Measurements from ENCODE around the gene MRPS15.
"Not testable (repeated sequence)": the region's sequence is repeated elsewhere in the genome, so short reads cannot be mapped to it uniquely, and the experiment has no call there.

The MRPS15 gene

DNA sequence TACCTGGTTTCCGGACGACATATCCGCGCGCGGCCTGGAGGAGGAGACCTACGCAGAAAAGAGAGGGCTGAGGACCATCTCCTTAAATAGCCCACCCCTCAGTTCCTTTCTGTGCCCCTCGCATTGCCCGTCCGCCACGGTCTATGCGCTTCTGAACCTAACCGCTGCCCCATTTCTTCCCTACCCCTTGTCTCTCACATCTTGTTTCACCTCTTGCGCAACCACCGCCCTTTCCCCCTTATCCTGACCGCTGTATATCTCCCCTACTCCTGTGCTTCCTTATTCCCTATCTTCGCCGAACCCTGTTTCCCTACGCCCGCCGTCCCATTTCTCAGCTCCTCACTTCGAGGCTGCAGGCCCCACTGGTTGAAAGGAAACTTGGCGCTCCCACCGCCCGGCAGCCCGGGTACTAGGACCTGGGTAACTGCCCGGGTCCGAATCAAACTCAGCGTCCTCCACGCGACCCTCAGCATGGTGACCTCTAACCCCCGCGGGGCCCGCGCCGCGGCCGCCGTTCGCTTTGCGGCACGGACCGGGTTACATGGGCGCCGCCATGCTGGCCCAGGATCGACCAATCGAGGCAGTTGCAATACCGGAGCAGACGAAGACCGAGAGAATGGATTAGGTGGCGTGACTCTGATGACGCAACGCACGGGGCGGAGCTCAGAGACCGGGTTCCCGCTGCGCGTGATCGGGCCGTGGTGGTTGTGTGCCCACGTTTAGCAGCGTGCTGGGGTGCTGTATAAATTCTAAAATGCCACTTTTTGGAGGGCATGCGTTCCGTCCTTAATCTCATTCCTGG lies at the start of gene MRPS15:
Gene MRPS15, minus strand, starts transcription at position 582 of the 802 bp plus-strand sequence. Its CDS starts 109 bp downstream, at position 473.
- Histone ChIP-seq H3K36me3 (ENCODE audit: insufficient read depth, low read depth, low read length) (peaks cover 35% of the 10 kb centered on the region), H3K27me3 (ENCODE audit: insufficient read depth, low read length) (peaks cover 40% of the 10 kb centered on the region)

DNA sequence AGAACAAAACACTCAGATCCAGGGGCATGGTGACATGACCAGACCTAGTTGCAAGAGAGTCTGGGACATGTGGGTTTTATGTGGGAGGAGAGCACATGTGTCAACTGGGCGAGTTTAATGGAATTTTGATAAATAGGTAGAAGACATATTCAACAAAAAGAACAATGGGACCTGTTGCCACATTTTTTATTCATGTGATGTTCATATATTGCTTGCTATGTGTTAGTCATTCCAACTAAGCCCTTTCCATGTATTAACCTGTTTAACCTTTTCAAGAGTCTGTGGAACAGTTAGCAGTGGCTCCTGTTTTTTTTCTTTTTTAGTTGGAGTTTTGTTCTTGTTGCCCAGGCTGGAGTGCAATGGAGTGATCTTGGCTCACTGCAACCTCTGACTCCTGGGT lies 48.7 kb upstream of the MRPS15 start:
- no peaks in the 10 kb centered on the region for H3K4me1 ChIP-seq (ENCODE audit: insufficient read depth, low read length)
- H3K36me3 ChIP-seq (ENCODE audit: insufficient read depth, low read depth, low read length), result no peaks in the 10 kb centered on the region
- H3K9me3 ChIP-seq (ENCODE audit: insufficient read depth, low read depth, low read length), result no peaks in the 10 kb centered on the region
- H3K27ac ChIP-seq (ENCODE audit: low read length), result no peak overlapping the region
- no peaks in the 10 kb centered on the region for H3K27me3 ChIP-seq (ENCODE audit: insufficient read depth, low read length)
- H3K4me3 ChIP-seq (ENCODE audit: low read length), result no peak overlapping the region
- H3K9ac ChIP-seq (ENCODE audit: low read depth, low read length), result no peak overlapping the region

More for the DNA sequence above, at the start of gene MRPS15:
- peak within 1 kb of the TSS; percentile 90 for H3K4me3 ChIP-seq (ENCODE audit: low read length)
- peak within 1 kb of the TSS; percentile 92 for H3K27ac ChIP-seq (ENCODE audit: low read length)
- H3K4me1 ChIP-seq (ENCODE audit: insufficient read depth, low read length), result peaks cover 11% of the 10 kb centered on the region; the same call in 1 of the 2 replicates
- H3K9me3 ChIP-seq (ENCODE audit: insufficient read depth, low read depth, low read length), result no peaks in the 10 kb centered on the region
- H3K9ac ChIP-seq (ENCODE audit: low read depth, low read length), result peak within 1 kb of the TSS; percentile 96

DNA sequence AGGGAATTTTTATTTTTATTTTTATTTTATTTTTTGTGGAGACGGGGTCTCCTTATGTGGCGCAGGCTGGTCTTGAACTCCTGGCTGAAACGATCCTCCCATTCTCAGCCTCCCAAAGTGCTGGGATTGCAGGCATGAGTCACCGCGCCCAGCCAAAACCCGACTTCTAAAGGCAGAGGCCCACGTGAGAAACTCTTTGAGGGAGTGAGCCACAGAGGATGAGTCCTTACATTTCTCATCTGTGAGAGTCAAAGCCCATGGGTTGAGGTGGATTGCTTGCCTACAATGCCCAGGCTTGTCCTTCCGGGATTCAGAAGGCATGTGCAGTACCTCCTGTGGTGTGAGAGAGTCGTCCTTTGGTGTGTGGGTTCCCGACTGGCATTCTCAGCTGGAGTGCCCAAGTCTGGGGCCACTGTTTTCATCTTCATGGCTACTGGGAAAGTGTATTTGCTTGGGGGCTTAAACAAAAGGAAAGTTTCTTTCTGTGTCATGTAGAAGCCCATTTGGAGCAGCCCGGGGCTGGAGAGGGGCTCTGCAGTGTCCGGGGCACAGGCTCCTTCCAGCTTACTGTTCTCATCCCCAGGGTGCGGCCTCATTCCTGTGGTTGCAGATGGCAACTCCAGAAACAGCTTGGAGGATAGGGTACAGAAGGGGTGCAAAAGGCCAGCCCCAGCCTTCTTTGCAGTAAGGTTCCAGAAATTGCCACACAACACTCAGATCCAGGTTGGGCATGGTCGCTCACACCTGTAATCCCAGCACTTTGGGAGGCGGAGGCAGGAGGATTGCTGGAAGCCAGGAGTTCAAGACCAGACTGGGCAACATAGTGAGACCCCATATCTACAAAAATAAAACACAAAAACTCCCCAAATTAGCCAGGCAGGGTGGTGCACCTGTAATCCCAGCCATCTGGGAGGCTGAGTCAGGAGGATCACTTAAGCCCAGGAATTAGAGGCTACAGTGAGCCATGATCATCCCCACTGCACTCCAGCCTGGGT lies 47.9 kb upstream of the MRPS15 start:
- Histone ChIP-seq H3K9me3 (ENCODE audit: insufficient read depth, low read depth, low read length) (no peaks in the 10 kb centered on the region), H3K4me3 (ENCODE audit: low read length) (no peak overlapping the region), H3K27me3 (ENCODE audit: insufficient read depth, low read length) (no peaks in the 10 kb centered on the region)

DNA sequence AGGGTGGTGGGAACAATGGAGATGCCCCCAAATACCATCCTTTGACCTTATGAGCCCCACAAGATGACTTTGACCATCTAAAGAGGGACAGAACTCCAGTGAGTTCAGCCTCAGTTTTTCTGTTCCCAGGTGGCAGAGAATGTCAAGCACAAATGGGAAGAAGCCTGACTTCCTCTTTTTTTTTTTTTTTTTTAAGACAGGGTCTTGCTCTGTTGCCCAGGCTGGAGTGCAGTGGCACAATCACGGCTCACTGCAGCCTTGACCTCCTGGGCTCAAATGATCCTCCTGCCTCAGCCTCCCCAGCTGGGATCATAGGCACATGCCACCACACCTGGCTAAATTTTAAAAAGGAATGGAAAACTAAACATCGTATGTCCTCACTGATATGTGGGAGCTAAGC lies 47.0 kb upstream of the MRPS15 start:
- H3K36me3 ChIP-seq (ENCODE audit: insufficient read depth, low read depth, low read length); H3K27ac ChIP-seq (ENCODE audit: low read length); H3K4me3 ChIP-seq (ENCODE audit: low read length); H3K4me1 ChIP-seq (ENCODE audit: insufficient read depth, low read length); H3K27me3 ChIP-seq (ENCODE audit: insufficient read depth, low read length); H3K9ac ChIP-seq (ENCODE audit: low read depth, low read length); H3K9me3 ChIP-seq (ENCODE audit: insufficient read depth, low read depth, low read length): not testable (repeated sequence)

More for the DNA sequence above, 47.9 kb upstream of the MRPS15 start:
- Histone ChIP-seq H3K36me3 (ENCODE audit: insufficient read depth, low read depth, low read length) (no peaks in the 10 kb centered on the region), H3K4me1 (ENCODE audit: insufficient read depth, low read length) (no peaks in the 10 kb centered on the region), H3K27ac (ENCODE audit: low read length) (no peak overlapping the region), H3K9ac (ENCODE audit: low read depth, low read length) (no peak overlapping the region)

DNA sequence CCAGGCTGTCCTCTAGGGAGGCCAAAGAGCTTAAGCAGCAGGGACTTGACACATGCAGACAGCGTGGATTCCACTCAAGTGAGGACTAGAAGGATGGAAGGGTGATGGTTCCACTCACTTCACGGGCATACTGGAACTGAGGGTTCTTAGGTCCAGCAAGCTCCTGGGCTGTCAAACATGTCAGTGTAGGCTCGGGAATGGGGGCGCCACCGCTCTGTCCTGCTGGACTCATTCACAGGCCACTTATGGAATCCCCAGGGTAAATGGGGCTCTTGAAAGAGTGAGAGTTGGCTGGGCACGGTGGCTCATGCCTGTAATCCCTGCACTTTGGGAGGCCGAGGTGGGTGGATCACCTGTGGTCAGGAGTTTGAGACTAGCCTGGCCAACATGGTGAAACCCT lies 46.2 kb upstream of the MRPS15 start:
- no peak overlapping the region for H3K4me3 ChIP-seq (ENCODE audit: low read length)
- no peak overlapping the region for H3K27ac ChIP-seq (ENCODE audit: low read length)
- H3K4me1 ChIP-seq (ENCODE audit: insufficient read depth, low read length), result no peaks in the 10 kb centered on the region
- H3K9me3 ChIP-seq (ENCODE audit: insufficient read depth, low read depth, low read length), result no peaks in the 10 kb centered on the region
- H3K9ac ChIP-seq (ENCODE audit: low read depth, low read length), result no peak overlapping the region
- no peaks in the 10 kb centered on the region for H3K36me3 ChIP-seq (ENCODE audit: insufficient read depth, low read depth, low read length)
- H3K27me3 ChIP-seq (ENCODE audit: insufficient read depth, low read length), result no peaks in the 10 kb centered on the region

DNA sequence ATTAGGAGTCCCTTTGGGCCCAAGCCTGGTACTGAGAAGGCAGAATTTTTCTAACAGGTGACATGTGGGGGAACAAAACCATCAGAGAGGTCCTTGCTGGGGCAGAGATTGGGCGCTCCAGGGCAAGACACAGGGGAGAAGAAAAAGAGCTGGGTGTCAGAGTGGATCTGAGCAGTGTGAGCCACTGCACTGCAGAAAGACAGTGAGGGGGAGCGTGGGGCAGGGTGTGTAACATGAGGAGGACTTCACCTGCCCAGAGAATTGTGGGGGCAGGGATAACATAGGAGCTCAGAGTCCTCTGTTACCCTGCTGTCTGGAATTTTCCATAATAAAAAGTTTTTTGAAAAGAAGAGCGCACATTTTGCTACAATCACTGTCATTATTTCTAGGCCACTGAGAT lies 44.1 kb upstream of the MRPS15 start:
- no peaks in the 10 kb centered on the region for H3K27me3 ChIP-seq (ENCODE audit: insufficient read depth, low read length)
- H3K9ac ChIP-seq (ENCODE audit: low read depth, low read length), result no peak overlapping the region
- no peak overlapping the region for H3K27ac ChIP-seq (ENCODE audit: low read length)
- no peaks in the 10 kb centered on the region for H3K36me3 ChIP-seq (ENCODE audit: insufficient read depth, low read depth, low read length)
- no peaks in the 10 kb centered on the region for H3K4me1 ChIP-seq (ENCODE audit: insufficient read depth, low read length)
- H3K9me3 ChIP-seq (ENCODE audit: insufficient read depth, low read depth, low read length), result no peaks in the 10 kb centered on the region
- no peak overlapping the region for H3K4me3 ChIP-seq (ENCODE audit: low read length)

DNA sequence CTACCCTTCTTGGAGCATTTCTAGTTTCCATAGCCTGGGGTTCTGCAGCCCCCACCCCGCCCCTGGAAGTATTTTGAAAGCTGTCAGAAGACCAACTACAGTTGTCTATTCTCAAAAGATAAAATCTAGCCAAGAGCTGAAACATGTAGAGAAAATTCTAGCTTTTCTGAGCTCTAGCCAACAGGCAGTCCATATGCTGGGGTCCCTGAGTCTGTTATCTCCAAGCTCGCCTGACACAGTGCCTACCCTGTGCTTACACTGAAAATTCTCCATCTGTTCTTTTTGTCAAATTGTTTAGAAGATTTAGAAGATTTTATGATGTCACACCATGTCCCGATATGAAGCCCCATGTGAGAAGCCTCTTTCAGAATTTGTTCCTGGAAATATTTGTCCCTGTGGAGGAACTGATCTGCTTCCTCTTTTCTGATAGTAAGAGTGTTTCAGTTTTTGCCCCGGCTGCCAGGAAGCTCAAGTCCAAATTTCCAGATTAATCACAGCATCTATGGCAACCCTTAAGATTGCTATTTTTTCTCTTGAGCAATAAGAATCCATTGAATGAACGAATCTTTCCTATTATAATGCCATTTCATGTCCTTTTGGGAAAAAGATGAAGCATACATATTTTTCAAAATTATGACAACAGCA lies 42.2 kb upstream of the MRPS15 start:
- no peak overlapping the region for H3K9ac ChIP-seq (ENCODE audit: low read depth, low read length)
- no peak overlapping the region for H3K4me3 ChIP-seq (ENCODE audit: low read length)
- no peak overlapping the region for H3K27ac ChIP-seq (ENCODE audit: low read length)
- H3K27me3 ChIP-seq (ENCODE audit: insufficient read depth, low read length), result no peaks in the 10 kb centered on the region; the same call in 1 of the 2 replicates
- no peaks in the 10 kb centered on the region for H3K36me3 ChIP-seq (ENCODE audit: insufficient read depth, low read depth, low read length)
- H3K4me1 ChIP-seq (ENCODE audit: insufficient read depth, low read length), result no peaks in the 10 kb centered on the region
- no peaks in the 10 kb centered on the region for H3K9me3 ChIP-seq (ENCODE audit: insufficient read depth, low read depth, low read length)

DNA sequence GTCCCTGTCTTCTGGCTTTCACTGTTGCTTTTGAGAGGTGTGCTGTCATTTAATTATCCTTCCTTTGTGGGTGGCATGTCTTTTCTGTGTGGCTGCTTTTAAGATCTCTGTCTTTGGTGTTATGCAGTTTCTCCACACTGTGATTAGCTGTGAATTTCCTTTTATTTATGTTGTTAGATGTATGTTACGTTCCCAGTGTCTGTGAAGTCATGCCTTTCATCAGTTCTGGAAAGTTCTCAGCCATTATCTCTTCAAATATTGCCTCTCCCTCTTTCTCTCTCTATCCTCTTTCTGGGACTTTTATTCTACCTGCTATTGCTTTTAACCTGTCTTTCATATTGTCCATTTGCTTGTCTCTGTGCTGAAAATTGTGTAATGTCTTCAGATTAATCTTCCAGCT lies 39.5 kb upstream of the MRPS15 start:
- no peak overlapping the region for H3K4me3 ChIP-seq (ENCODE audit: low read length)
- H3K4me1 ChIP-seq (ENCODE audit: insufficient read depth, low read length), result no peaks in the 10 kb centered on the region

DNA sequence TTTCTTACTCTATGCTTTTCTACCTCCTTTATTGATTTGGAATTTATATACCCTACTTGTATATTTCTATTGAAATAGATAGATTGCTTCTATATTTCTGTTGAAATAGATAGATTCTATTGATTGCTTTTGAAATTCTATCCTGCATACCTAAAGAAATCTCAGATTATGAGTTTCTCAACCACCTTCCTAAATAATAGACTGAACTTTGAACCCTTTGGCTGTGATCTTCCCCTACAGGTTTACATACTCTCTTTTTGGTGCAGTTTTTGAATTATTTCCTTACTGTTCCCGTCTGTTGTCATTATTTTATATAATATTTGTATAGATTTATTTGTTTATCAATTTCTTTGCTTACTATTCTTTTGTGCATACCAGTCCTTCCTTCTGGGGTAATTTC lies 39.0 kb upstream of the MRPS15 start:
- no peak overlapping the region for H3K27ac ChIP-seq (ENCODE audit: low read length)
- no peak overlapping the region for H3K4me3 ChIP-seq (ENCODE audit: low read length)
- no peak overlapping the region for H3K9ac ChIP-seq (ENCODE audit: low read depth, low read length)
- H3K36me3 ChIP-seq (ENCODE audit: insufficient read depth, low read depth, low read length), result no peaks in the 10 kb centered on the region
- H3K27me3 ChIP-seq (ENCODE audit: insufficient read depth, low read length), result no peaks in the 10 kb centered on the region; the same call in 1 of the 2 replicates
- H3K4me1 ChIP-seq (ENCODE audit: insufficient read depth, low read length), result no peaks in the 10 kb centered on the region
- H3K9me3 ChIP-seq (ENCODE audit: insufficient read depth, low read depth, low read length), result no peaks in the 10 kb centered on the region

More for the DNA sequence above, 39.5 kb upstream of the MRPS15 start:
- no peaks in the 10 kb centered on the region for H3K9me3 ChIP-seq (ENCODE audit: insufficient read depth, low read depth, low read length)
- H3K27ac ChIP-seq (ENCODE audit: low read length), result no peak overlapping the region
- no peaks in the 10 kb centered on the region for H3K36me3 ChIP-seq (ENCODE audit: insufficient read depth, low read depth, low read length)
- H3K9ac ChIP-seq (ENCODE audit: low read depth, low read length), result no peak overlapping the region
- no peaks in the 10 kb centered on the region; the same call in 1 of the 2 replicates for H3K27me3 ChIP-seq (ENCODE audit: insufficient read depth, low read length)

DNA sequence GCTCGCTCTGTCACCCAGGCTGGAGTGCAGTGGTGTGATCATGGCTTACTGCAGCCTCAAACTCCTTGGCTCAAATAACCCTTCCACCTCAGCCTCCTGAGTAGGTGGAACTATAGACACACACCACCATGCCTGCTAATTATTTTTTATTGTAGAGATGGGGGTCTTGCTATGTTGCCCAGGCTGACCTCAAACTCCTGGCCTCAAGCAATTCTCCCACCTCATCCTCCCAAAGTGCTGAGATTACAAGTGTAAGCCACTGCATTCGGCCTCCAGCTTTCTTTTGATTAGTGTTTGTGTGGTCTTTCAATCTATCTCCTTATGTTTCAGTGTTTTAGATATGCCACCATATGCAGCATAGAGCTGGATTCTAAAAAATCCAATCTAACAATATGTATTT lies 38.4 kb upstream of the MRPS15 start:
- Histone ChIP-seq H3K27me3 (ENCODE audit: insufficient read depth, low read length) (no peaks in the 10 kb centered on the region; the same call in 1 of the 2 replicates), H3K9me3 (ENCODE audit: insufficient read depth, low read depth, low read length) (no peaks in the 10 kb centered on the region), H3K9ac (ENCODE audit: low read depth, low read length) (no peak overlapping the region), H3K4me3 (ENCODE audit: low read length) (no peak overlapping the region), H3K36me3 (ENCODE audit: insufficient read depth, low read depth, low read length) (no peaks in the 10 kb centered on the region), H3K27ac (ENCODE audit: low read length) (no peak overlapping the region), H3K4me1 (ENCODE audit: insufficient read depth, low read length) (no peaks in the 10 kb centered on the region)

DNA sequence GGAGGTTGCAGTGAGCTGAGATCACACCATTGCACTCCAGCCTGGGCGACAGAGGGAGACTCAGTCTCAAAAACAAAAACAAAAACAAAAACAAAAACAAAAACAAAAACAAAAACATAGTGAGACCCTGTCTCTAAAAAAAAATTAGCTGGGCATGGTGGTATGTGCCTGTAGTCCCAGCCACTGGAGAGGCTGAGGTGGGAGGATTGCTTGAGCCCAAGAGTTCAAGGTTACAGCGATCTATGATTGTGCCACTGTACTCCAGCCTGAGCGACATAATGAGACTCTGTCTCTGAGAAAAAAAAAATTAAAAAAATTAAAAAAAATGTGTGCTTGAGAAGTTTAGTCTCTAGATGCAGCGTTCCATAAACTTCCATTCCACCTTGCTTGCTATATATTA lies 37.7 kb upstream of the MRPS15 start:
- not testable (repeated sequence) for H3K27me3 ChIP-seq (ENCODE audit: insufficient read depth, low read length); H3K9ac ChIP-seq (ENCODE audit: low read depth, low read length); H3K4me1 ChIP-seq (ENCODE audit: insufficient read depth, low read length); H3K27ac ChIP-seq (ENCODE audit: low read length); H3K4me3 ChIP-seq (ENCODE audit: low read length); H3K36me3 ChIP-seq (ENCODE audit: insufficient read depth, low read depth, low read length); H3K9me3 ChIP-seq (ENCODE audit: insufficient read depth, low read depth, low read length)
